ENCODE results near the gene CLECL1.
"Not testable (repeated sequence)": the region's sequence is repeated elsewhere in the genome, so short reads cannot be mapped to it uniquely, and the experiment has no call there.

Gene CLECL1

DNA sequence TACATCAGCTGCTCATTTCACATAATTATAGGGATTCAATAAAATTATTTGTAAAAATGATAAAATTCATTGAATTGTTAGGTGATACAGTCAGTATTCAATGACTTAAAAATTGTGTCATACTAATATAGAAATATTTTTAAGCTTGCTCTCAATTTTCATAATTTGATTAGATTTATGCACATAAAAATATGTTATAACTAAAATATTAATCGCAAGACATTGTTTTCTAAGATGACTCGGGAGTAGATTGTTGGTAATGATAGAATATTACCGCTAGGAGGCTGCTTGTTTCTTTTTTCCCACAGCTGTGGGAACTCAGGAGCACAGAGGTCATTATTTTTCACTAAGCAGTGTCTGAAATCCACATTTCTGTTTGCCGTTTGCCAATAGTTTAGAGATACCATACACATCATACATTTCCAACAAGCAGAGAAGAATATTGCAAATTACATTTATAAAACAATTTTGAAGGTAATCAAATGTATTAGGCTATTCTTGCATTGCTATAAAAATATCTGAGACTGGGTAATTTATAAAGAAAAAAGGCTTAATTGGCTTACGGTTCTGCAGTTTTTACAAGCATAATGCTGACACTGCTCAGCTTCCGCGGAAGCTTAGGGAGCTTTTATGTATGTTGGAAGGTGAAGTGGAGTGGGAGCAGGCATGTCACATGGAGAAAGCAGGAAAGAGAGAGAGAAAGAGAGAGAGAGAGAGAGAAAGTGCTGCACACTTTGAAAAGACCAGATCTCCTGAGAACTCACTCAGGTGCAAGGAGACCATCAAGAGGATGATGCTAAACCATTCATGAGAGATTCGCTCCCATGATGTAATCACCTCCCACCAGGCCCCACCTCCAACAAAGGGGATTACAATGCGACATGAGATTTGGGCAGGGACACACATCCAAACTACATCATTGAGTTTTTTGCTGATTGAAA is 18.6 kb upstream of the CLECL1 start:
- peak; percentile 52 for DNase-seq (ENCODE audit: low read depth)

DNA sequence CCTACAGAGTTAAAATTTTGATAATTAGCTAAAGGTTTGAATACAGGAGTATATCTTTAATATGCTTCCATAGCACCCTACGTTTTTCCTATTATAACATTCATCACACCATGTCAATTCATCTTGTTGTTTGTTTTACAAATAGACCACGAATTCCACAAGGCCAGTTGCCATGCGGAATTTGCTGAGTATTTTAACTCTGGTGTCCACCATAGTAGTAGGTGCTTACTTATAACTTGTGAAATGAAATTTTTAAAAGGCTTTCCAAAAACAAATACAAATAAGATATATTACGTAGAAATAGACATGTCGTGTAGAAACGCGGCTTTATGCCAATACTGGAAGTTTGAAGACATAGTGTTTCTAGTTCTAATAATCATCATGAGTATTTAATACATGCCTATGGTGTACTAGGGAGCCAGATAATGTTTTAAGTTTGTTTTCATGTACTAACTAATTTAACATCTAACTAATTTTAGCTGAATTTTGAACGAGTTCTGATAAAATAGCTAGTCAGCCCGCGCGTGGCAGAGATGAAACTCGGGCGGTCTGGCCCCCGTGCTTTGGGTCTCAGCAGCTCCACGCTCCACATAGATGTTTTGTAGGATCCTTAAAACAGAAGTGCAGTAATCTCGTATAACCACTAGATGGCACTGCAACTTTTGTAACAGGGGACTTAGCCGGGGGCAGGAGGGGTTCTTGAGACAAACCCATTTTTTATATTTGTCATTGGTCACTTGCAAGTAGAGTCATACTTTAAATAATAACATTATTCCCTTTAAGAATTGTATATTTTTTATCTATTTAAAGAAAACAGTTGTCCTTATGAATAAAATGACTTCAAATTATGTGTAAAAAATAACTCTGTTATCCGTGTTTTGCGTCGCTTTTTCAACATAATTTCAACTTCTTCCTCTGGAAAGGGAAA is 17.6 kb upstream of the CLECL1 start:
- DNase-seq (ENCODE audit: low read depth), result no peak

GRCh38 chr12:9749640-9750039 is 16.7 kb upstream of the CLECL1 start:
- no peak for DNase-seq (ENCODE audit: low read depth)

- DNase-seq (ENCODE audit: low read depth), result no peak
These were observed 12.3 kb upstream of the CLECL1 start for GRCh38 chr12:9745199-9745598.

GRCh38 chr12:9742661-9743060 is 9.8 kb upstream of the CLECL1 start:
- no peak for DNase-seq (ENCODE audit: low read depth)

DNA sequence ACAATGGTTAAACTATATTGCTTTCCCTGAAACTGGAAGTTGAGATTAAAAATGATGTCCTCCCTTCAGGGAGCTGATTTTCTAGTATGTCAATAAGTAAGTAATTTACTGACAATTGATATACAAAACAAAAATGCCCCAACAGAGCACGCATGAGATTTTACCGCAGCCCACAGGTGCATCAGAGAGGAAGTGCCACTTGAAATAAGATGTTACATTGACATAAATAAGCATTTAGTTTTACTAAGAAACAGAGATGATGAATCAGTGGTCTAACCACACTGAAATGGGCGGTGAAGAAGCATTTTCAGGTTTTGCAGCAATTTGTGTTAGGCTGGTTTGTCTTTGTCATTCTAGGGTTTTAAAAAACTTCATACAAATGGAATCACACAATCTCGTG is 8.8 kb upstream of the CLECL1 start:
- DNase-seq (ENCODE audit: low read depth), result peak; percentile 74

DNA sequence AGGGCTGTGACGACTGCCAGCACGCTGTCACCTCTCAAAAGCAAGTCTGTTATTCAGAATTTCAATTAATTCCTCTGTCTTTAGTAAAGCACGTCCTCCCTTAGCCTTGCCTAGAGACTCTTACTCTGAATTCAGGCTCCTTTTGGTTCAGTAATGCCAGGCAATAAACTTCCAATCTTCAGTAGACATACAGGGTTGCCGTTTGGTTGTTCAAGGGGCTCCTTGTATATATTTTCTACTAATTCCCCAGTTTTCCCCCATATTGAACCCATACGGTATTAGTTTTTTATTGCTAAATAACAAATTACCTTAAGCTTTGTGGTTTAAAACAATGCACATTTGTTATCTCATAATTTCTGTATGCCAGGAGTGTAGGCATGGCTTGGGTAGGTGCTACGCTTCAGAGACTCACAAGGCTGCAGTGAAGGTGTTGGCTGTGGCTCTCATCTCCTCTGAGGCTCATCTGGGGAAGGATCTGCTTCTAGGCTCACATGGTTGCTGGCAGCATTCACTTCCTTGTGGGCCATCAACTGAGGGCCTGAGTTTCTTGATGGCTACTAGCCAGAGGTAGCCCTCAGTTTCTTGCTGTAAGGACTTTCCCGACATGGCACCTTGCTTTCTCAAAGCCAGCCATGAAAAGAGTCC is 7.3 kb upstream of the CLECL1 start:
- DNase-seq (ENCODE audit: low read depth), result no peak

DNA sequence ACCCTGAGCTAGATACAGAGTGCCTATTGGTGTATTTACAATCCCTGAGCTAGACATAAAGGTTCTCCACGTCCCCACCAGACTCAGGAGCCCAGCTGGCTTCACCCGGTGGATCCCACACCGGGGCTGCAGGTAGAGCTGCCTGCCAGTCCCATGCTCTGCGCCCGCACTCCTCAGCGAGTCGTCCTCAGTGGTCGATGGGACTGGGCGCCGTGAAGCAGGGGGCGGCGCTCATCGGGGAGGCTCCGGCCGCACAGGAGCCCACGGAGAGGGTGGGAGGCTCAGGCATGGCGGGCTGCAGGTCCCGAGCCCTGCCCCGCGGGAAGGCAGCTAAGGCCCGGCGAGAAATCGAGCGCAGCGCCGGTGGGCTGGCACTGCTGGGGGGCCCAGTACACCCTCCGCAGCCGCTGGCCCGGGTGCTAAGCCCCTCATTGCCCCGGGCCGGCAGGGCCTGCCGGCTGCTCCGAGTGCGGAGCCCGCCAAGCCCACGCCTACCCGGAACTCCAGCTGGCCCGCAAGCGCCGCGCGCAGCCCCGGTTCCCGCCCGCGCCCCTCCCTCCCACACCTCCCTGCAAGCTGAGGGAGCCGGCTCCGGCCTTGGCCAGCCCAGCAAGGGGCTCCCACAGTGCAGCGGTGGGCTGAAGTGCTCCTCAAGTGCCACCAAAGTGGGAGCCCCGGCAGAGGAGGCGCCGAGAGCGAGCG is 6.7 kb upstream of the CLECL1 start:
- DNase-seq (ENCODE audit: low read depth), result not testable (repeated sequence)

DNA sequence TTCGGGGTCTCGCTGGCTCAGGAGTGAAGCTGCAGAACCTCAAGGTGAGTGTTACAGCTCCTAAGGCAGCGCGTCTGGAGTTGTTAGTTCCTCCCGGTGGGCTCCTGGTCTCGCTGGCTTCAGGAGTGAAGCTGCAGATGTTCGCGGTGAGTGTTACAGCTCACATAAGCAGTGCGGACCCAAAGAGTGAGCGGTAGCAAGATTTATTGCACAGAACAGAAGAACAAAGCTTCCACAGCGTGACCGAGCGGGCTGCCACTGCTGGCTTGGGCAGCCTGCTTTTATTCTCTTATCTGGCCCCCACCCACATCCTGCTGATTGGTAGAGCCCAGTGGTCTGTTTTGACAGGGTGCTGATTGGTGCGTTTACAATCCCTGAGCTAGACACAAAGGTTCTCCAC is 6.0 kb upstream of the CLECL1 start:
- not testable (repeated sequence) for DNase-seq (ENCODE audit: low read depth)

DNA sequence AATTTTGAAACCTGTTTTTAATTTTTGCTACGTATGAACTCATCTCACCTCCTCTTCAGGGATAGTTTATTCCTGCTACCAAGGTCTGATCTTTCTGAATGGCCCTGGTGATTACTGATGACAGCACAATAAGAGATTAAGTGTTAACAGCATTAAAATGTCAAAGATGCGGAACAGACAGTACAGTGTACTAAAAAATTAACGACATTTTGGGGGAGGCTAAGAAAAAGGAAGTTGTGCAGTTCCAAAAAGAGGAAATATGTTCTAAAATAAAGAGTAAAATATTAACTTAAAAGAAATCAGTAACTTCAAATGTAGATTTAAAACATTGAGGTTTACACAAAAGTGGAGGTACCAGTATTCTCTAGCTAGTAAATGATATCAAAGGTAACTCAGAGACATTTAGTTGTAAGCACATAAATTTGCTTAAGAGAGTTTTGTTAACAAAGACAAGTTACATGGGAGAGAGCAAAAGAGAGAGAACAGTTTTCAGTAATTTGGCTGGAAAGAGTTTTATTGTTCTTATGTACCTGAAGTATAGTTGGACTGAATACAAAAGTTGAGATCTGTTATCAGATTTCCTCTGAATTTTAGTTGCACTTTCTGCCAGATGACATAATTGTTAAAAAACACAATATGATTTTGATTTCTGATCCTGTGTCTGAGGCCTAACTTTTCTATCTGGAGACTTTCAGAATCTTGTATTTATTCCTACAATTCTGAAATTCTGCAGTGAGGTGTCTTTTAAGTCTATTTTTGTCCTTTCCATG is 4.2 kb upstream of the CLECL1 start:
- no peak for DNase-seq (ENCODE audit: low read depth)

DNA sequence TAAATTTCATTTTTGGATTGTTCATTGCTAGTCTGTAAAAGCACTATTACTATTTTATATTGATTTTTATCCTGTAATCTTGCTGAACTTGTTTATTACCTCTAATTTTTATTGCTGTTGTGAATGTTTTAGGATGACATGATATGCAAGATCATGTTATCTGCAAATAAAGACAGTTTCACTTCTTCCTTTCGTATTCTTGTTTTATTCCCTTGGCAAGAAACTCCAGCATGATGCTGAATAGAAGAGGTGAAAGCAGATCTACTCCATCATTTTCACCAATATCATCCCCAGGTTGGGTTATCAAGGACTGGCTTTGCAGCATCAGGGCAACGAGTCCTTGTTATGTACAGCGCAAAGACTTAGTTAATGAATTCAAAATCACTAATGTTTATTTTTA is 2.7 kb upstream of the CLECL1 start:
- no peak for DNase-seq (ENCODE audit: low read depth)

- DNase-seq (ENCODE audit: low read depth), result no peak
These were observed 1.1 kb downstream of the CLECL1 start for GRCh38 chr12:9731797-9732196.

- no peak for DNase-seq (ENCODE audit: low read depth)
These were observed 1.5 kb downstream of the CLECL1 start for GRCh38 chr12:9731393-9731792.

GRCh38 chr12:9730591-9730990 is 2.3 kb downstream of the CLECL1 start:
- DNase-seq (ENCODE audit: low read depth), result no peak

- no peak for DNase-seq (ENCODE audit: low read depth)
These were observed 2.9 kb downstream of the CLECL1 start for GRCh38 chr12:9730011-9730410.

- DNase-seq (ENCODE audit: low read depth), result no peak
These were observed 3.8 kb downstream of the CLECL1 start for GRCh38 chr12:9729082-9729481.

DNA sequence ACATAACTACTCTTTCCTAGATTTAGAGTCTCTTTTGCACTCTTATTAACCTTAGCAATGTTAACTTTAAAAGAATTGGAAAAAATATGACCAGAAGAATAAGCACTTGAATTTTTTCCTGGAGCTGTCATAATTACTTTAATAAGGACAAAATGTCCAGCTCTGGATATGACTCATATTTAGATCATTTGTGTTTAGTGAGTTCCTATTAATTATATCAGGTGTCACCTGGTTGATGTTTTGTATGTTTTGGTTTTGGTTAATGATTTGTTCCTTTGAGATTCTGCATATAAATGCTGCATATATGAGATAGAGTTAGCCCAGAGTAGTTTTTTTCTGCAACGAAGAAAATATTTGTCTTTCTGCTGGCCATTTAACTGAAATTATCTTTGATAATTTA is 5.1 kb downstream of the CLECL1 start:
- no peak for DNase-seq (ENCODE audit: low read depth)

GRCh38 chr12:9725213-9725870 is 7.6 kb downstream of the CLECL1 start:
- DNase-seq (ENCODE audit: low read depth), result no peak

DNA sequence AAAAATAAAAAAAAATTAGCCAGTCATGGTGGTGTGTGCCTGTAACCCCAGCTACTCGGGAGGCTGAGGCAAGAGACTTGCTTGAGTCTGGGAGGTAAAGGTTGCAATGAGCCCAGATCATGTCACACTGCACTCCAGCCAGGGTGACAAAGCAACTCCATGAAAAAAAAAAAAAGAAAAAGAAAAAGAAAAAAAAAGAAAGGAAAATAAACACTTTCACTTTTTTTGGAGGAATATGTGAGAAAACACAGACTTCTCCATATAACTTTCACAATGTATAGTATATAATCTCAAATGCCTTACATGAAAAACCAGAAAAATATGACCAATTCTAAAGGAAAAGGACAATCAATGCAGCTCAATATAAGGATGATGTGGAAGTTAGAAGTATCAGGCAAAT is 8.9 kb downstream of the CLECL1 start:
- no peak for DNase-seq (ENCODE audit: low read depth)

GRCh38 chr12:9721394-9722092 is 11.4 kb downstream of the CLECL1 start:
- DNase-seq (ENCODE audit: low read depth), result no peak
